ENCODE results near the gene TRNP1.

TRNP1 gene

GRCh38 chr1:27029517-27029916 is 36.0 kb downstream of the TRNP1 start:
- no peak overlapping the region for H3K4me3 ChIP-seq (ENCODE audit: low read depth, low read length)

GRCh38 chr1:27031235-27032118 is 38.0 kb downstream of the TRNP1 start:
- H3K4me3 ChIP-seq (ENCODE audit: low read depth, low read length): no peak overlapping the region

More at GRCh38 chr1:27029517-27029916, 36.0 kb downstream of the TRNP1 start:
- TF ChIP-seq CTCF (IDR thresholded peaks at IDR 0.05; ENCODE audit: borderline replicate concordance, insufficient read depth, low read depth, low read length): no peak

GRCh38 chr1:27032119-27032461 is 38.6 kb downstream of the TRNP1 start:
- no peak overlapping the region for H3K4me3 ChIP-seq (ENCODE audit: low read depth, low read length)
- TF ChIP-seq CTCF (IDR thresholded peaks at IDR 0.05; ENCODE audit: borderline replicate concordance, insufficient read depth, low read depth, low read length): no peak

More at GRCh38 chr1:27031235-27032118, 38.0 kb downstream of the TRNP1 start:
- TF ChIP-seq CTCF (IDR thresholded peaks at IDR 0.05; ENCODE audit: borderline replicate concordance, insufficient read depth, low read depth, low read length): no peak

- TF ChIP-seq CTCF (IDR thresholded peaks at IDR 0.05; ENCODE audit: borderline replicate concordance, insufficient read depth, low read depth, low read length): no peak
- no peak overlapping the region for H3K4me3 ChIP-seq (ENCODE audit: low read depth, low read length)
Measured at GRCh38 chr1:27033043-27033746, 39.7 kb downstream of the TRNP1 start.

- no peak for TF ChIP-seq CTCF (IDR thresholded peaks at IDR 0.05; ENCODE audit: borderline replicate concordance, insufficient read depth, low read depth, low read length)
- H3K4me3 ChIP-seq (ENCODE audit: low read depth, low read length): no peak overlapping the region
Measured at GRCh38 chr1:27035344-27035743, 41.9 kb downstream of the TRNP1 start.

- H3K4me3 ChIP-seq (ENCODE audit: low read depth, low read length): no peak overlapping the region
- TF ChIP-seq CTCF (IDR thresholded peaks at IDR 0.05; ENCODE audit: borderline replicate concordance, insufficient read depth, low read depth, low read length): no peak
Measured at GRCh38 chr1:27036718-27037117, 43.2 kb downstream of the TRNP1 start.
